Measurements from ENCODE around the gene AHRR. TPM values are rescaled to one million over a fixed set of nuclear protein-coding genes. Genes with fewer than 3 reads are reported as not detected.

AHRR gene
- total and polyA plus RNA-seq, 10 of the 15 experiments (the other 5 are each of a cell fraction or from before 2014, with no cell fraction given), result 0.90 to 35.2 (median 19.2) TPM

- no peak for TF ChIP-seq HCFC1 (IDR thresholded peaks at IDR 0.05; ENCODE audit: low read length)
Measured at GRCh38 chr5:395156-395920, 73.8 kb downstream of the AHRR start (continued).

GRCh38 chr5:395921-396530, 74.5 kb downstream of the AHRR start:
- Histone ChIP-seq H3K9ac (ENCODE audit: control insufficient read depth, insufficient read depth, low read length) (no peak overlapping the region), H2AFZ (ENCODE audit: control insufficient read depth, low read depth, low read length) (no peak overlapping the region), H4K20me1 (ENCODE audit: control insufficient read depth, insufficient read depth) (no peaks in the 10 kb centered on the region), H3K4me3 (no peak overlapping the region), H3K4me1 (ENCODE audit: control insufficient read depth, insufficient read depth, low read length) (peaks cover 47% of the 10 kb centered on the region), H3K27ac (ENCODE audit: control insufficient read depth, insufficient read depth) (no peak overlapping the region), H3K79me2 (ENCODE audit: control insufficient read depth, insufficient read depth, low read length) (peaks cover 11% of the 10 kb centered on the region), H3K4me2 (ENCODE audit: control insufficient read depth, insufficient read depth) (no peak overlapping the region), H3K27me3 (replicated peaks in 1 of 2; ENCODE audit: control insufficient read depth in 2 of 2, insufficient read depth in 2 of 2, low read length in 1 of 2) (no peaks in the 10 kb centered on the region), H3K9me3 (replicated peaks; ENCODE audit: control insufficient read depth, insufficient read depth, low read length) (no peaks in the 10 kb centered on the region), H3K36me3 (ENCODE audit: control insufficient read depth in 2 of 2, insufficient read depth in 2 of 2, low read length in 1 of 2) (peaks cover 0 to 11% of the 10 kb centered on the region in 2 experiments; a peak in 2 of 4 replicates)
- POLR2A ChIA-PET, result interaction anchor here (1.2 kb wide), 1 partner anchor 17 kb away, joined by 3 read pairs; no protein-coding TSS in a partner anchor
- RAD21 ChIA-PET (ENCODE audit: unreplicated experiment), result interaction anchor here (0.6 to 1.0 kb wide), 2 partner anchors 16 to 79 kb away, joined by 3 read pairs; no protein-coding TSS in a partner anchor
- ATAC-seq (no peak), DNase-seq (ENCODE audit: low read depth, low spot score) (no peak), FAIRE-seq (no peak)
- WGBS (ENCODE audit: insufficient coverage, insufficient replicate concordance, low lambda C conversion rate, missing lambda C conversion rate), result 97% methylated on average over 17 of the region's 17 CpGs
- CTCF ChIA-PET, result no interaction called here
- in situ Hi-C loops (cut with MboI) (no loop called here), intact Hi-C loops (cut with micrococcal nuclease; ENCODE audit: unreplicated experiment) (no loop called here)
- no peak for TF ChIP-seq ZBTB11 (CRISPR knock-in tag; IDR thresholded peaks at IDR 0.05)
- TF ChIP-seq CHD4 (IDR thresholded peaks at IDR 0.05), result no peak
- no peak for TF ChIP-seq ATF3 (IDR thresholded peaks at IDR 0.05; ENCODE audit: borderline replicate concordance, extremely low read depth, low read depth, low read length)
- TF ChIP-seq USF1 (IDR thresholded peaks at IDR 0.05; ENCODE audit: borderline replicate concordance, extremely low read length, insufficient read depth, low read depth, low read length), result no peak
- TF ChIP-seq HCFC1 (IDR thresholded peaks at IDR 0.05; ENCODE audit: low read length), result no peak
- TF ChIP-seq ZSCAN29 (IDR thresholded peaks at IDR 0.05), result no peak
- TF ChIP-seq ZNF622 (IDR thresholded peaks at IDR 0.05), result no peak
- TF ChIP-seq MAX (IDR thresholded peaks at IDR 0.05; ENCODE audit: low read depth, low read length), result no peak
- TF ChIP-seq RUNX3 (IDR thresholded peaks at IDR 0.05; ENCODE audit: low read length), result no peak
- TF ChIP-seq SIN3A (IDR thresholded peaks at IDR 0.05; ENCODE audit: low read depth, low read length), result no peak
- no peak for TF ChIP-seq RB1 (IDR thresholded peaks at IDR 0.05; ENCODE audit: borderline replicate concordance)
- no TSS peak for BruUV-seq (replicated peaks)
- SMC1A ChIA-PET (ENCODE audit: uncharacterized antibody, unreplicated experiment), result no interaction called here

All from GM12878 (cell line).